HG03064 (cell line): ENCODE results near the gene TBK1.

Experiments
- ATAC-seq: cut with Tn5 transposase; IDR thresholded peaks from one replicate; pipeline ENCODE4 v1.9.1; 2021; ENCODE audit warnings: low read depth; ENCODE audit not compliant: unreplicated experiment

TBK1 gene

DNA sequence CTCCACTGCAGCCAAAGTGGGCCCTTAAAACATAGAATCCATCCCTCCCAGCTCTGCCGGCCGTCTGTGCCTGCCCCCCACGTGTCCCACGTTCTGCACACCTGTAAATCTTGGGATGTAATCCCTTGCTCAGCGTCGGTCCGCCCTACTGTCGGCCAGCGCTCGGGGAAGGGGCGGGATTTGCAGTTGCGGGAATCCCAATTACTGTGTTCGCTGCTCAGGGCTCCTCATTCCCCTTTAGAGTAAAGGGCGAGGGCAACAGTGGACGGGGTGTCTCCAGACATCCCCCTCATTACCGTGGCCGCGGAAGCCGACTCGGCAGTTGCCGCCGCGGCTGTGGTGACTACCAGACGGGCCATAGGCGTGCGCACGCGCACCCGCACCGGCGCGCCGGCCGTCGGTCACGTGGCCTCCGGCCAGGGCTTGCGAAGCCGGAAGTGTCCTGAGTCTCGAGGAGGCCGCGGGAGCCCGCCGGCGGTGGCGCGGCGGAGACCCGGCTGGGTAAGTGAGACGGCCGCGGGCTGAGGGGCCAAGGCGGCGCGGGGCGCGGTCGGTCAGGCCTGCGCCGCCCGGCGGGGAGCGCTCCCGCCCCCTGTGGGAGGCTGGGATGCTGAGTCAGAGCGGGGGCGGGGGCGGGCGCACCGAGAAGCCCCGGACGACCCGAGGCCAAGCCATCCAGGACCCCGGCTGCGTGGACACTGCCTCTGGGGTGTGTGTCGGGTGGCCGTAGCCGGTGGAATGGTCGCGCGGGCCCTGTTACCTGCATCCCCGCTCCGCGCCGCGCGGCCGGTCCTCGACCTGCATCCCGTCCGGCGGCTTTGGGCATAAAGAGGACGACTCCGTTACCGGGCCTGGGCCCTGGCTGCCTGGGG lies at the start of gene TBK1:
TBK1 (plus strand) TSS at position 434 of the 872 bp plus-strand sequence. CDS start 3,751 bp downstream, outside the sequence.
- peak; percentile 82 for ATAC-seq

DNA sequence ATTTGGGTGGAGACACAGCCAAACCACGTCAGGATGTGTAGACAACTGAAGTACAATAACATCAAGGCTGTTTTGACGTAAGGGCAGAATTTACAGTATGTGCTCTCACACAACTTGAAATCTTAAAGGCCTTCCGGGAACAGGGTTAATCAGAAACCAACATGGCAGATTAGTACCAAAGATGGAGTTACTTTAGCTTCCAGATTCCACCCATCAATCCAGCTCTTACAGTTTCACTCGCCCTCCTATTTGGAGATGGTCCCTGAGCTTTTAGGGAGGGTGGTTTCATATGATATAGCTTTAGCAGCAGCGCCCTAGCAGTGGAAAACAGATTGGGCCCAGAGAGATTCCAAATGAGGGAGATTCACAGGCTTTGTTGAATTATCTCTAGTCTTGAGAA lies 49.7 kb upstream of the TBK1 start:
- ATAC-seq: no peak

DNA sequence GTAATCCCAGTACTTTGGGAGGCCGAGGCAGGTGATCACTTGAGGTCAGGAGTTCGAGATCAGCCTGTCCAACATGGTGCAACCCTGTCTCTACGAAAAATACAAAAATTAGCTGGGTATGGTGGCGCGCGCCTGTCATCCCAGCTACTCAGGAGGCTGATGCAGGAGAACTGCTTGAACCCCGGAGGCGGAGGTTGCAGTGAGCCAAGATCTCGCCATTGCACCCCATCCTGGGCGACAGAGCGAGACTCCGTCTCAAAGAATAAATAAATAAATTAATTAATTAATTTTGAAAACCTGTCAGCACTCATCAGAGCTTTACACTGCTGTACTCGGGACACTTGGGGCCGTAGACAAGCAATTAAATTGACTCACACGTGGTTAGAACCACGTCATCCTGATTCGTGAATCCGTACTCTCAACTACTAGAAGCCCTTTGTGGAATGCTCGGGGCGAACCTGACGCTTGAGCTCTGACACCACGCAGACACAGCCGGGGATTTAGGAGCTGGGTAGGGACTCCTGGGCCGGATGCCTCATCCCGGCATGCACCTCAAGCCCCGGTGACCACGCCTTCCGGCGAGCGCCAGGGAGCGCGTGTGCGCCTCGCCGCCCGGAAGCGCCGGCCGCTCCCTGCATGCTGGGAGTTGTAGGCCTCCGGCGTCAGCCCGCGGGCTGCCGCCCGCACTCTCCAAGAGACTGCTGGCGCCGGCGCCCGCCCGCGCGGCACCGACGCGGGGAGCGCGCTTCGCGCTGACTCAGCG lies 48.0 kb upstream of the TBK1 start, which contains the start of gene XPOT:
XPOT (plus strand) TSS at position 686 of the 763 bp plus-strand sequence. CDS start 5,644 bp downstream, outside the sequence.
- peak; percentile 98 for ATAC-seq

DNA sequence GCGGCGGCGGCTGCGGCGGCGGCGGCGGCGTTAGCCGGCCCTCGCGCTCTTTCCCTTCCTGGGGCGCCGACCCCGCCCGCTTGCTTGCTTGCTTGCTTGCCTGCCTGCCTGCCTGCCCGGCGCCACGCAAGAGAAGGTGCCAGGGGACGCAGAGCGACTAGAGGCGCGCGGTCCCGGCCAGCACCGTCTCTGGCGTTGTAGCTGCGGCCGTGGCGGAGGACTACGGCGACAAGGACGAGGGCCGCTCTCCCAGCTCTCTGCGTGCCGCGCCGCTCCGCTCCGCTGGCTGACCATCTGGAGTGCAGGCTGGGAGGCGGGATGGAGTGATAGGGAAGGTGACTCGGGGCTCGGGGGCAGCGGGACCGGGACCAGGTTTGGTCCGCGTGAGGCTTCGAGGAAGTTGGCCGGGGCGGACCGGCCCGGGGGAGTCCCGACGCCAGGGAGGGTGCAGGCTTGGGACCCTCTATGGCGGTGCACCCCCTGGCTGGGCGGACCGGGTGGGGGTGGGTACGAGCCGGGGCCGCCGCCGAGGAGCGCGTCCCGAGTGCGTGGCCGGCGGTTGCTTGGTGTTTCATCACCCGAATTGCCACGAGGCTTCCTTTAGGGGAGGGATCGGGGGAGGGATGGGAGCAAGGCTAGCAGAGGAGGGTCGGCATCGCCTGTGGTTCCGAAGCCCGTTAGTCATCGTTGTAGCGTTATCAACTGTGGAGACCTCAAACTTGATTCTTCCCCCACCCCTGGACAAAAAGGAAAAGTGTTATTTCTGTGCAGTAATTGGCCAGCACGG lies 47.3 kb upstream of the TBK1 start:
- ATAC-seq: peak; percentile 45

DNA sequence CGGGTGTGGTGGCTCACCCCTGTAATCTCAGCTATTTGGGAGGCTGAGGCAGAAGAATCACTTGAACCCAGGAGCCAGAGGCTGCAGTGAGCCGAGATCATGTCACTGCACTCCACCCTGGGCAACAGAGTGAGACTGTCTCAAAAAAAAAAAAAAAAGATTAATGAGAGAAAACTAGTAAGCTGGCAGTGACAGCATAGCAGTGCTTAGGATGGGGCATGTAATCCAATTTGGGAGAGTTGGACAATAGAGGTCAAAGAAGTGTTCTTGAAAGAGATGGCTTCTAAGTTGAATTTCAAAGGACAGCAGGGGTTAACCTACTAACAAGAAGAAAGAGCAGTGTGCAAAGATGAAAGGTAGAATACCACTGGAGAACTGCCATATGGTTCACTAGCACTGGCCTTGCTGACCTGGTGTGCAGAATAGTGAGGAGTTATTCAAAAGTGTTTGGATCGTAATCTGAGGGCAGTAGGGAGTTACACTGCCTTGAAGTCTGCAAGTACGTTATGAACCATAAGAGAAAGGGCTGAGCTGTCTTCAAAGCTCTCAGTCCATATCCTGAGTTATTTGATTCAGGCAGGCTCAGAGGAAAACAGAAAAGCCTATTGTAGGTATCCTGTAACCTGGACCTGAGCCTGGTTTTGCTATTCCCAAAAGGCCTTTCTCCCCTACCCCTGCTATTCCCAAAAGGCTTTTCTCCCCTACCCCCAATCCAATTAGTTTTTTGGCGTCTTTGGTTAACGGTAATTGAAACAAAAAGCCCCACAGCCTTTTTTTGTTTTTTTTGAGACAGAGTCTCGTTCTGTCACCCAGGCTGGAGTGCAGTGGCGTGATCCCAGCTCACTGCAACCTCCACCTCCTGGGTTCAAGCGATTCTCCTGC lies 44.3 kb upstream of the TBK1 start:
- no peak for ATAC-seq

DNA sequence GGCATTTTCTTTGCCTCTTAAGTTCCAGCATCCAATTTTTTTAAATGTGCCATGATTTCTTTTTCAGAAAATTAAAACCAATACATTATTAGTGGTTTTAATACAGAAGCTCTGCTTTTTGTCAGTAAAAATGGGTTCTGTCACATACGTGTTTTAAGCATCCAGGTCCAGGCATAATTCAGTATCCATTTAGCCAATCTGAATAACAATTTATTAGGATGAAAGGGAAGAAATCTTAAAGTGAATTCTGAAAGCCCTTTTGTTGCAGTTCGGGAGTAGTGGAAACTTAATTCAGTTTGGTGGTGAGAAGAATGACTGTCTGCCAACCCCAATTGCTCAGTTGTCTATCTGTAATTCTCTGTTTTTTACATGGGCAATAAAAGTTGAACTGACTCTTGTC lies 40.5 kb upstream of the TBK1 start:
- no peak for ATAC-seq

DNA sequence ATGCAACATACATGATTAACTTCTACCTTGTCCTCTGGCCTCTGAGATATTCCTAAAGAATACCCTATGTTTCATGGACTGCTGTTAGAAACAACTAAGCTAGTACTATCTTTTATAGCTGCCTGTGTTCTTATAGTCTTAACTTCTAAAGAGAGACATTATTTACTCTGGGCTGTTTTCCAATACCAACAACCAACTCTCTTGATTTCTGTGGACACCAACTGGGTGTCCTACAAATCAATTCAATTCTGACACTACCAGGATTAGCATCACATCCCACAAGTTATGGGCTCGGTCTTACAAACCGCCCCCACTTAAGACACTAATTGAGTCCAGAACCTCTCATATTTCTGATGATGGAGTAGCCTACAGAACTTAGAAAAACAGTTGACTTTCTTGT lies 39.5 kb upstream of the TBK1 start:
- no peak for ATAC-seq

DNA sequence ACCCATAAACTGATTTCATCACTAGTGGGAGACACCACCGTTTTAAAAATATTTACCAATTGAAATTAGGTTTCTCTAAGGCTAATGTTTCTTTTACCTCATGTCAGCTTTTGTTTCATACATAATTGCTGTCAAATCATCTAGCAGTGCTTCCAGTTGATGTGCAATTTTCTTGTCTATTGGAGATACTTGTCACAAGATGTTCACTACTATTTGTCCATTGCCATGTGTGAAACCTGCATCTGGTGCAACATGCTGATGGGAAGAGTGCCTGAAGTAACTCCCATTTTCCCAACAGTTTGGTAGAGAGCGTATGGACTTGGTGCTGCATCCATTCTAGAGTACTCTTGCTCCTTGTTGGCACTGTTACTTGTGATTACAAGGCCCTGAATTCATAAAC lies 38.0 kb upstream of the TBK1 start:
- ATAC-seq: no peak

DNA sequence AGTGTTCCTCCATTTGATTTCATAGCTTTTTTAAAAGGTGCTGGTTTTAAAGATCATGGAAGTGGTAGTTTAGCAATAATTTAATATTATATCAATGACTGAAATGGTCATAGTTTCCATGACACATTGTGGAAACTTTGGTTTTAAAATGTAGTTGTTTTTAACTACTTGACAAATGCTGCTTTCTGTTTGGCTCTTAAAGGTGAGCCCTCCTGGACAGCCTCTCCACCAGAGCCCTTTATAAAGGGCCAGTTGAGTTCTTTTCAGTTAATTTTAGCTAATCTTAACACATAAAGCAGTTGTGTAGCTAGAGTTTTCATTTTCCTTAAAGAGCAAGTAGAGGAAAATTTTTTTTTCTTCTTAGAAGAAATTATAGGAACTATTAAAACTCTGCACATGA lies 33.7 kb upstream of the TBK1 start:
- no peak for ATAC-seq

DNA sequence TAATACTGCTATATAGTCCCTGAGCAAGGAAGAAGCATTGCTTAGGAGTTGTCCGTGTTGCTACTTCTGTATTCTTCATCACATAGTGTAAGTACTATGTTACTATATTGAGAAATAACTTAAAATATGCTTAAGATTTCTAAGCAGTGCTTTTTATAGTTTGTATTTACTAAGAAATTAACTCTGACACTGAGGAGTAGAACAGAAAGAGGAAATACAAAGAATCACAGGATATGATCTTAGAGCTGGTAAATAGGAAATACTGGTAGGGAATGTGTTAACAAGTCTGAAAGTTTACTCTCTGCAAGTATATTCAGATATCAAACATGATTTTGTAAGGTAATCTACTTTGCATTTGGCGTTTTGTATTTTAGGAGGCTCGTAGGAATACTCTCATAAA lies 32.2 kb upstream of the TBK1 start:
- ATAC-seq: no peak

DNA sequence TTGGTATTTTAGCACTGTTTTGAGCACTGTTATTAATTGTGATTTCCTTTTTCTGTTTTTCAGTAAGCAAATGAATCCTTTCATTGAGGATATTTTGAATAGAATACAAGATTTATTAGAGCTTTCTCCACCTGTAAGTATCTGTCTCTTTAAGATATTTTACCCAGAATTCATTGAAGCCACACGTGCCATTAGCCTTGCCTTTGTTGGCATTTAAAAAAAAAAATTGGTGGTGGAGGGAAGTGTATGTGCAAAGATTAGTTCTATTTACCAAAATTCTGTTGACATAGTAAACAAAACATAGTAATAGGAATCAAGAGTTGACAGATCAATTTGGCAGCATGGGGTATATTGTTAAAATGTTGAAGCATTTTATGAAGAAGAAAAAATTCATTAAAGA lies 23.9 kb upstream of the TBK1 start:
- ATAC-seq: no peak

DNA sequence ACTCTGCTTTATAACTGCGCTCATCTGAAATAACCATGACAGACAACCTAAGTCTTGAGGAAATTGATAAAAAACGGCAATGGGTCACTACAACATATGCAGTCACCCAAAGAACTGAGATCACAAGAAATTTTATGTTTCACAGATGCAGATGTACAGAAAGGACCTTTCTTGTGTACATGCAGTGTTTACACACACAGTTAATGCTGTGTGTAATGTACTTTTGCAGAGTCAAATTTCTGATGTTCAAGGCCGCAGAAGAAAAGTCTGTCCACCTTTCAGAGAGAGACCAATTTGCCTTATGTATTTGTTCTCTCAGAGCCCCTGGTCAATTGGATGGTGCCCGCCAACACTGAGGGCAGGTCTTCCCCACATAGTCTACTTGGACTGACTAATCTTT lies 23.0 kb upstream of the TBK1 start:
- ATAC-seq: no peak

DNA sequence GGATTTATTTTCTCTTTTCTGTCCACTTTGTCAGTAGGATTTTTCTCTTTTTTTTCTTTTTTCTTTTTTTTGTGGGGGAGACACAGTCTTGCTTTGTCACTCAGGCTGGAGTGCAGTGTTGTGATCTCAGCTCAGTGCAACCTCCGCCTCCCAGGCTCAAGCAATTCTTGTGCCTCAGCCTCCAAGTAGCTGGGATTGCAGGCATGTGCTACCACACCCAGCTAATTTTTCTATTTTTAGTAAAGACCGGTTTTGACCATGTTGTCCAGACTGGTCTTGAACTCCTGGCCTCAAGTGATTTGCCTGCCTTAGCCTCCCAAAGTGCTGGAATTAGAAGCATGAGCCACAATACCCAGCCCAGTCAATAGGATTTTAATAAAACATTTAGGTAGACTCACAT lies 21.0 kb upstream of the TBK1 start:
- no peak for ATAC-seq

DNA sequence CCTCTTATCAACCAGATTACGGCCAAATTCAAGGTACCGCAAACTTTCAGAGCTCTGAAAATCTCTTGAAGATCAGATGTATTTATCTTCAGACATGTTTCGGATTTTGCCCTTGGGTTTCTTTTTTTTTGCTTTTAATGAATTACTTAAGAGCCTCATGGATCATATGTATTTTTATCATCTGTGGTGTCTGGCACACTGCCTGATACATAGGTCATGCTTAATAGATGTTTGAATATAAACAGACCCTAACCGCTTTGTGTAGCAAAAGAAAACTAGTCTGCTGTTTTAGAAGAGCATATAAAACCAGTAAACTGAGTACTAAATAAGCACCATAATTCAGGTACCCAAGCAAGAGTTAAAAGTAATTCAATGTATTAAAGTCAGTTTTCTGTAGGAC lies 20.1 kb upstream of the TBK1 start:
- no peak for ATAC-seq

DNA sequence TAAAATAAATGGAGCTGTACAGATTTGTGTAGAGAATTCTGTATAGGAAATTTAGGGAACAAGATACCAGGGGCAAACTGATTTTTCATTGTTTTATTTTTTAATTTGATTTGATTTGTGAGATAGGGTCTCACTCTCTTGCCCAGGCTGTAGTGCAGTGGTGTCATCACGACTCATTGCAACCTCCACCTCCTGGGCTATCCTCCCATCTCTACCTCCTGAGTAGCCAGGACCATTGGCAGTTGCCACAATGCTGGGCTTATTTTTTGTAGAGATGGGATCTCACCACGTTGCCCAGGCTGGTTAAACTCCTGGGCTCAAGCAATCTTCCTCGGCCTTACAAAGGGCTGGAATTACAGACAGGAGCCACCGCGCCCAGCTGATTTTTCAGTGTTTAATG lies 18.0 kb upstream of the TBK1 start:
- ATAC-seq: no peak

DNA sequence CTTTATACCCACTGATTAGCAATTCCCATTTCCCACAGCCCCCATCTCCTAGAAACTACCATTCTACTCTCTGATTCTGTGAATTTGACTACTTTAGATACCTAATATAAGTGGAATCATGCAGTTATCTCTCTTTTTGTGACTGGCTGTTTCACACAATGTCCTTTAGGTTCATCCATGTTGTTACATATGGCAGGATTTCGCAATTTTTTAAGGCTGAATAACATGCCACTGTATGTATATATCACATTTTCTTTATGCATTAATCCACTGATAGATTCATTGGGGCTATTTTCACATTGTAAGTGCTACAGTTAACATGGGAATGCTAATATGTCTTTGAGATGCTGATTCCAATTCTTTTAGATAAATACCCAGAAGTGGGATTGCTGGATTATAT lies 11.8 kb upstream of the TBK1 start:
- no peak for ATAC-seq

DNA sequence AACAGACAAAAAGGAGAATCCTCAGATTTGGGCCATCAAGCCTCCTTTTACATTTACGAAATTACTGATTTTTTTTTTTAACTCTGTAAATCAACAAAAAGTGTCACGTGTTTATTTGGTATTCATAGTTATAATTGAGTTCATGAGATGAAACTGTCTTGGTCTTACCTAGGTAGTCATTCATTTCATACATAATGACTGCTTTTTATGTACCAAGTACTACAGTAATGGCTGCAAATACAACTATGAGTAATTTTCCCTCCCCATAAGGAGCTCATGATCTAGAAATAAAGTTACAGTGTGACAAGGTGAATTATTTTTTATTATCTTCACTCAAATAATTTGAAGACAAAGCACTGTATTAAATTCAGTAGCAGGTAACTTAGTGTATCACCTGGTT lies 6.4 kb upstream of the TBK1 start:
- no peak for ATAC-seq

DNA sequence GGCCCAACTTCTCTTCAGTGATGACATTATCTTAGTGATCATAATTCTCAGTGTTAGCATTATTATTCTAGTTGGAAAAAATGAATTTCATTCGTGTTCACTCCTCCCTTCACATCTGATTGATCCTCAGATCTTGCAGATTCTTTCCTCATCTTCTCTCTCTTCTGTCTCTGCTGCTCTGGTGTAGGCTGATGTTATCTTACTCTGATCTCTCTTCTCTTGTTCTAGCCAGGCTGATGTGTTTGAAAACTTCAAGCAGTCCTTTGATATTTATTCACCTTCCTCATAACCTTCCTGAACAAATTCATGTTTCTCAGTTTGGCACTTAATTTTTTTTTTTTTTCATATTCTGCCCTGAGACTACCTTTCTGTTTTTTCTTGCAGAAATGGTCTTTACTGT lies 5.6 kb upstream of the TBK1 start:
- no peak for ATAC-seq

DNA sequence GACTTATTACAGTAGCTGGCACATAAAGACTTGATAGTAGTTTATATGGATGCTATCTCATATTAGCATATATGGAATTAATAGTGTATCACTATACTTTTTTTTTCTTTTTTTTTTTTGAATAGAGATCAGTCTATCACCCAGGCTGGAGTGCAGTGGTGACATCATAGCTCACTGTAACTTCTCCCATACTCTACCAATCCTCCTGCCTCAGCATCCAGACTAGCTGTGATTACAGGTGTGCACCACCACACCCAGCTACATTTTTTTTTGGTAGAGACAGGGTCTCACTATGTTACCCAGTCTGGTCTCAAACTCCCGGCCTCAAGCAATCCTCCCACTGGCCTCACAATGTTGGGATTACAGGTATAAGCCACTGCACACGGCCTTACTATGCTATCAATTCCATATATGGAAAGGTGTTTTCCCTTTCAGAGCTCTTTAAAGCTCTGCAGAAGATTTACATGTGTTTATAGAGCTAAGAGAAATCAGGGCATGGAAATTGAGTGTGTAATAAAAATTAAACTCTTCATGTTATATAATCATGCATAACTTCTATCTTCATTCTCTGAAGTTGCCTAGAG lies 1.8 kb upstream of the TBK1 start:
- ATAC-seq: no peak
